T-cell (primary cell): ENCODE measurements around the gene TMEM94. TPM values are rescaled to one million over a fixed set of nuclear protein-coding genes. Genes with fewer than 3 reads are reported as not detected.

Source experiments
- ATAC-seq, 4 experiments: fragments of 200-7000 bp in 3 of 4; fragments of 150-1000 bp in 1 of 4; cut with Tn5 transposase; replicated peaks in 1 of 4; 1 replicate in 3 of 4; 2 replicates in 1 of 4; pipeline ENCODE4 v1.10.0; 2021; ENCODE audit warnings: moderate library complexity in 3 of 4, mild to moderate bottlenecking in 2 of 4, moderate number of reproducible peaks in 1 of 4
- CTCF ChIA-PET, 2 donors: fragments of 300-600 bp; sonication (Branson Sonifier 250); formaldehyde crosslinking; loops; one replicate each; lab custom pipeline; 2022; ENCODE audit warnings: antibody characterized with exemption in 2 of 2; lab: Charles Lee
- POLR2A ChIA-PET, 2 donors: fragments of 300-600 bp; sonication (Branson Sonifier 250); formaldehyde crosslinking; loops; one replicate each; lab custom pipeline; 2022; ENCODE audit warnings: antibody characterized with exemption in 2 of 2; lab: Charles Lee
- DNase-seq, 35 experiments: peaks; one replicate each; pipeline versions ENCODE4 v3.0.0 to v3.0.0-alpha.2; 2013 to 2023
- H3K27ac ChIP-seq: one replicate; pipeline ENCODE4 v1.5.1; 2013; ENCODE audit warnings: low read length
- H3K27me3 ChIP-seq, 2 experiments: replicated peaks in 1 of 2; 1 replicate in 1 of 2; 2 replicates in 1 of 2; pipeline versions ENCODE4 v1.6.1 to v1.7.0; 2013; ENCODE audit warnings: low read length in 1 of 2, mixed read lengths in 1 of 2; ENCODE audit not compliant: control insufficient read depth in 2 of 2, insufficient read depth in 2 of 2; ENCODE audit errors: extremely low read depth in 1 of 2
- H3K36me3 ChIP-seq, 2 donors: 1 replicate in 1 of 2; 2 replicates in 1 of 2; pipeline versions ENCODE4 v1.6.1 to v1.7.0; 2013; ENCODE audit warnings: low read length in 1 of 2; ENCODE audit not compliant: control insufficient read depth in 2 of 2, insufficient read depth in 1 of 2; ENCODE audit errors: extremely low read depth in 1 of 2
- H3K4me1 ChIP-seq, 2 experiments: 1 replicate in 1 of 2; 2 replicates in 1 of 2; pipeline versions ENCODE4 v1.6.1 to v1.7.0; 2013; ENCODE audit warnings: low read length in 2 of 2, mixed read lengths in 1 of 2; ENCODE audit not compliant: insufficient read depth in 2 of 2, control insufficient read depth in 1 of 2; ENCODE audit errors: extremely low read depth in 1 of 2
- H3K4me3 ChIP-seq, 2 donors: 1 replicate in 1 of 2; 2 replicates in 1 of 2; pipeline versions ENCODE4 v1.5.1 to v1.7.0; 2013; ENCODE audit warnings: mild to moderate bottlenecking in 2 of 2, low read length in 1 of 2, moderate library complexity in 1 of 2; ENCODE audit not compliant: control insufficient read depth in 1 of 2; ENCODE audit errors: extremely low read depth in 1 of 2
- H3K9me3 ChIP-seq: 2 replicates; pipeline ENCODE4 v1.7.0; 2013
- H3K27ac Mint-ChIP-seq, 2 donors: one replicate each; pipeline ENCODE4 v1.8.0; 2020 to 2021; ENCODE audit warnings: mild to moderate bottlenecking in 2 of 2, mixed read lengths in 2 of 2
- H3K27me3 Mint-ChIP-seq, 2 donors: one replicate each; pipeline ENCODE4 v1.8.0; 2021 to 2022; ENCODE audit warnings: mixed read lengths in 2 of 2
- H3K36me3 Mint-ChIP-seq: one replicate; pipeline ENCODE4 v1.8.0; 2021; ENCODE audit warnings: mixed read lengths
- H3K4me1 Mint-ChIP-seq, 3 donors: one replicate each; pipeline ENCODE4 v1.8.0; 2020 to 2022; ENCODE audit warnings: mixed read lengths in 3 of 3, mild to moderate bottlenecking in 1 of 3
- H3K4me3 Mint-ChIP-seq, 3 donors: one replicate each; pipeline ENCODE4 v1.8.0; 2020 to 2022; ENCODE audit warnings: mild to moderate bottlenecking in 3 of 3, mixed read lengths in 3 of 3, moderate library complexity in 3 of 3
- H3K9me3 Mint-ChIP-seq, 3 donors: one replicate each; pipeline ENCODE4 v1.8.0; 2020 to 2022; ENCODE audit warnings: mixed read lengths in 3 of 3
- WGBS: methylation state at CpG from one replicate; pipeline ENCODE4 v1.1.5; 2013; ENCODE audit warnings: missing lambda C conversion rate; ENCODE audit not compliant: insufficient coverage; 5-methylcytosine and 5-hydroxymethylcytosine counted together
- total RNA-seq, 35 experiments: library from RNA in 6 of 35; stranded (reverse) in 6 of 35; fragments of 120-200 nt in 1 of 35; gene quantifications; one replicate each; pipeline versions ENCODE4 v1.2.1 to v1.2.4 and lab custom pipeline; 2013 to 2026

Gene TMEM94
- total RNA-seq, 5 donors from 2014 or later (not counting 1 experiment from before 2014, with no cell fraction given), result 78.5 to 125 (median 105) TPM

GRCh38 chr17:75473246-75473645, 16.8 kb downstream of the TMEM94 start:
- Histone ChIP-seq H3K9me3 (no peaks in the 10 kb centered on the region), H3K36me3 (peaks cover 0 to 32% of the 10 kb centered on the region in 2 donors), H3K27me3 (no peaks in the 10 kb centered on the region), H3K4me1 (no peaks in the 10 kb centered on the region), H3K4me3 (no peak overlapping the region), H3K27ac (no peak overlapping the region)
- ChIA-PET POLR2A (no interaction called here), CTCF (no interaction called here)
- H3K27ac Mint-ChIP-seq, result no peak overlapping the region
- no peaks in the 10 kb centered on the region for H3K27me3 Mint-ChIP-seq
- WGBS, result 92% methylated on average over 2 of the region's 2 CpGs
- no peak for DNase-seq
- H3K36me3 Mint-ChIP-seq, result peaks cover 16% of the 10 kb centered on the region
- H3K4me3 Mint-ChIP-seq, result no peak overlapping the region
- H3K9me3 Mint-ChIP-seq, result no peaks in the 10 kb centered on the region
- peaks cover 0 to 5% (median 0%) of the 10 kb centered on the region in 3 donors for H3K4me1 Mint-ChIP-seq
- ATAC-seq, result no peak

- Histone ChIP-seq H3K36me3 (peaks cover 0 to 32% of the 10 kb centered on the region in 2 donors), H3K4me3 (no peak overlapping the region), H3K9me3 (no peaks in the 10 kb centered on the region), H3K27ac (no peak overlapping the region), H3K4me1 (no peaks in the 10 kb centered on the region), H3K27me3 (no peaks in the 10 kb centered on the region)
- ChIA-PET POLR2A (interaction anchor here in 1 of 2 donors (0.6 kb wide), 2 partner anchors 10 to 50 kb away, joined by 3 to 7 read pairs; no protein-coding TSS in a partner anchor), CTCF (interaction anchor here in 1 of 2 donors (0.6 kb wide), 1 partner anchor 169 kb away, joined by 4 read pairs; no protein-coding TSS in a partner anchor)
- no peak for ATAC-seq
- no peaks in the 10 kb centered on the region for H3K9me3 Mint-ChIP-seq
- no peak overlapping the region for H3K4me3 Mint-ChIP-seq
- H3K27me3 Mint-ChIP-seq, result no peaks in the 10 kb centered on the region
- H3K4me1 Mint-ChIP-seq, result peaks cover 0 to 5% (median 0%) of the 10 kb centered on the region in 3 donors
- no peak overlapping the region for H3K27ac Mint-ChIP-seq
- peaks cover 16% of the 10 kb centered on the region for H3K36me3 Mint-ChIP-seq
- no peak for DNase-seq
- 90% methylated on average over 2 of the region's 6 CpGs for WGBS
Measured at GRCh38 chr17:75474736-75475135, 18.3 kb downstream of the TMEM94 start.

GRCh38 chr17:75475144-75475835, 18.9 kb downstream of the TMEM94 start:
- Mint-ChIP-seq H3K36me3 (peaks cover 16% of the 10 kb centered on the region), H3K4me3 (no peak overlapping the region), H3K9me3 (no peaks in the 10 kb centered on the region), H3K4me1 (peaks cover 0 to 5% (median 0%) of the 10 kb centered on the region in 3 donors), H3K27ac (no peak overlapping the region), H3K27me3 (no peaks in the 10 kb centered on the region)
- ChIA-PET CTCF (interaction anchor here in 1 of 2 donors (0.6 kb wide), 1 partner anchor 170 kb away, joined by 4 read pairs; no protein-coding TSS in a partner anchor), POLR2A (interaction anchor here in 1 of 2 donors (0.6 kb wide), 2 partner anchors 11 to 51 kb away, joined by 3 to 7 read pairs; no protein-coding TSS in a partner anchor)
- WGBS, result 97% methylated on average over 9 of the region's 13 CpGs
- no peaks in the 10 kb centered on the region for H3K9me3 ChIP-seq
- peaks cover 0 to 32% of the 10 kb centered on the region in 2 donors for H3K36me3 ChIP-seq
- H3K27me3 ChIP-seq, result no peaks in the 10 kb centered on the region
- no peak overlapping the region for H3K4me3 ChIP-seq
- ATAC-seq (no peak), DNase-seq (no peak)
- no peaks in the 10 kb centered on the region for H3K4me1 ChIP-seq
- H3K27ac ChIP-seq, result no peak overlapping the region

DNA sequence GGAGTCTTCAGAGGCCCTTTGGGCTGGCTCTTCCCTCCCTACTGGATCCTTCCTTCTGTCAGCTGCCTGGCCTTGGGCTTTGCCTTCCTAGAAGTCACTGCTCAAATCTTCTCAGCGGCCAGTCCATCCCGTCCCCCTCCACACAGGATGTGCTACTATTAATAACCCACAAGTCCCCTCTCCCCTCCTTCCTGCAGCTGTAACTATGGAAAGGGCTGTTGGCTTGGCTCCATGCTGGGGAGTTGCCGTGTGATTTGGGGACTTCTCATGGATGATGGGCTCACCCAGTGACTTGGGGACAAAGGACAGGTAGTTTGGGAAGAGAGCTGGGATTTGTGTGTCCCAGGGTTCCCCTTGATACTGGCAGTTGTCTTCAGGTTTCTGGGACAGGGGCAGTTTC, 19.4 kb downstream of the TMEM94 start:
- Mint-ChIP-seq H3K9me3 (no peaks in the 10 kb centered on the region), H3K4me3 (no peak overlapping the region), H3K4me1 (peaks cover 0 to 5% (median 4%) of the 10 kb centered on the region in 3 donors), H3K27ac (no peak overlapping the region), H3K27me3 (no peaks in the 10 kb centered on the region), H3K36me3 (peaks cover 16% of the 10 kb centered on the region)
- no peak overlapping the region for H3K4me3 ChIP-seq
- H3K27ac ChIP-seq, result no peak overlapping the region
- ATAC-seq (no peak), DNase-seq (no peak)
- no peaks in the 10 kb centered on the region for H3K4me1 ChIP-seq
- CTCF ChIA-PET, result no interaction called here
- H3K36me3 ChIP-seq, result peaks cover 0 to 32% of the 10 kb centered on the region in 2 donors
- H3K9me3 ChIP-seq, result no peaks in the 10 kb centered on the region
- POLR2A ChIA-PET, result interaction anchor here in 1 of 2 donors (0.6 kb wide), 1 partner anchor 120 kb away, joined by 9 read pairs; no protein-coding TSS in a partner anchor
- no peaks in the 10 kb centered on the region for H3K27me3 ChIP-seq
- no CpG with 5 or more reads among the region's 3 CpGs for WGBS

DNA sequence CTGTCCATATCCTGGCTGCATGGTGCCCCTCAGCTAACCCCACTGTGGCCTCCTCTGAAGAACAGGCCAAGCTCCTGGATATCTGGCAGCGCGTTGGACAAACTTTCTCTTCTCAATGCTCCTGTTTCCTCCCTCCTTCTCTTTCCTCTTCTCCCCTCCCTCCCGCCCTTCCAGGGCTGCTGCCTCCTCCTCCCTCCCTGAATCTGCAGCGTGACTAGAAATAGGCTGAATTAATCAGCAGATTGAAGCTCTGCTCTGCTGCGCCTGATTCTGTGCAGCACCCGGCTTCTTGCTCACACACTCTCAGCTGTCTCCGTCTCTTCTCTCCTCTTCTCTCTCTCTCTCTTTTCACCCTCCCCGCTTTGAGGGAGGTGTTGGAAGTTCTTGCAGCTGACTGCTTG, 19.8 kb downstream of the TMEM94 start:
- ChIA-PET POLR2A (interaction anchor here in 1 of 2 donors (0.6 kb wide), 1 partner anchor 120 kb away, joined by 9 read pairs; no protein-coding TSS in a partner anchor), CTCF (interaction anchor here in 1 of 2 donors (0.6 kb wide), 1 partner anchor 376 kb away, joined by 3 read pairs; no protein-coding TSS in a partner anchor)
- Mint-ChIP-seq H3K4me3 (no peak overlapping the region), H3K27me3 (no peaks in the 10 kb centered on the region), H3K9me3 (no peaks in the 10 kb centered on the region), H3K4me1 (peaks cover 0 to 5% (median 4%) of the 10 kb centered on the region in 3 donors), H3K27ac (no peak overlapping the region), H3K36me3 (peaks cover 16% of the 10 kb centered on the region)
- ATAC-seq (no peak), DNase-seq (no peak)
- no peak overlapping the region for H3K27ac ChIP-seq
- H3K27me3 ChIP-seq, result no peaks in the 10 kb centered on the region
- no peaks in the 10 kb centered on the region for H3K4me1 ChIP-seq
- H3K4me3 ChIP-seq, result no peak overlapping the region
- H3K36me3 ChIP-seq, result peaks cover 0 to 32% of the 10 kb centered on the region in 2 donors
- no peaks in the 10 kb centered on the region for H3K9me3 ChIP-seq
- WGBS, result 100% methylated on average over 2 of the region's 8 CpGs

DNA sequence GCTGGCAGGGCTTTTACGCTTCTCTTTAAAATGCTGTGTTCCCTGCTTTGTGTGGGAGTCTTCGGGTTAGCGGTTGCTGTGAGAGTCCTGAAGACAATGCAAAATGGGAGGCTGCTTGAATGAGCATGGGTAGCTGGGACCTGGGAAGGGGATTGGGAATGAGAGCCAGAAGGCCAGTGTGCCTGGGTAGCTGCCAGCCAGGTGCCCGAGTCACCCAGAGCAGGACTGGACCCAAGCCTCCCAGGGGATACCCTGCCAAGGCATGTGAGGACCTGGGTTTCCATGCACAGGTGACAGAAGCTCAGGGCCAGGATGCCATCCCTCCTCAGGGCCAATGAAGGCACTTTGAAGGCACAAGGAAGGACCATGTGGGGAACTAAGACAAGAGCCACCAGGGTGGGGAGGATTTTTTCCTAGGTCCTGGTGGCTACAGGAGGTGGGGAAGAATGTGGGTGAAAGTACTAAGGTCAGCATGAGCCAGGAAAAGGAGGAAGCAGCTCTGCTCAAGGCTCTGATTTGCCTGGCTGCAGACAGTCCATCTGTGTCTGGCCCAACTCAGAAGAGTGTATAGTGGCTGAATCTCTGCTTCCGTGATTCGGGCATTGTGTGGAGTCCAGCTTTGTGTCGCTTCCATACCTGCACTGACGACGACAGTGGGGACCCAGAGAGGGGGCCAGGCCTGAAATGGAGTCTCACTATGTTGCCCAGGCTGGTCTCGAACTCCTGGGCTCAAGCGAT, 20.5 kb downstream of the TMEM94 start:
- Histone ChIP-seq H3K9me3 (no peaks in the 10 kb centered on the region), H3K27ac (no peak overlapping the region), H3K4me1 (no peaks in the 10 kb centered on the region), H3K4me3 (no peak overlapping the region), H3K27me3 (no peaks in the 10 kb centered on the region), H3K36me3 (peaks cover 0 to 29% of the 10 kb centered on the region in 2 donors)
- POLR2A ChIA-PET, result no interaction called here
- H3K4me1 Mint-ChIP-seq, result peaks cover 0 to 5% (median 4%) of the 10 kb centered on the region in 3 donors
- H3K36me3 Mint-ChIP-seq, result peaks cover 13% of the 10 kb centered on the region
- no peaks in the 10 kb centered on the region for H3K27me3 Mint-ChIP-seq
- ATAC-seq (no peak), DNase-seq (no peak)
- WGBS, result 88% methylated on average over 10 of the region's 11 CpGs
- no peak overlapping the region for H3K27ac Mint-ChIP-seq
- no peak overlapping the region for H3K4me3 Mint-ChIP-seq
- CTCF ChIA-PET, result interaction anchor here in 1 of 2 donors (0.5 to 0.7 kb wide), 3 partner anchors 73 to 1307 kb away, joined by 3 to 7 read pairs (median 3); no protein-coding TSS in a partner anchor
- H3K9me3 Mint-ChIP-seq, result no peaks in the 10 kb centered on the region
